HEK293T (cell line): ENCODE measurements around the gene LARGE1.

Experiments
- ARNT ChIP-seq: fragments of 450-650 bp; IDR thresholded peaks from 2 replicates; pipeline ENCODE4 v1.6.1; 2017; ENCODE audit warnings: mild to moderate bottlenecking
- BHLHE40 ChIP-seq: fragments of 450-650 bp; IDR thresholded peaks from 2 replicates; pipeline ENCODE4 v1.6.1; 2016; ENCODE audit warnings: mild to moderate bottlenecking, moderate library complexity, borderline replicate concordance
- ELF4 ChIP-seq: fragments of 450-650 bp; IDR thresholded peaks from 2 replicates; pipeline ENCODE4 v1.6.1; 2017; ENCODE audit warnings: antibody characterized with exemption
- FOXK2 ChIP-seq: fragments of 450-650 bp; IDR thresholded peaks from 2 replicates; pipeline ENCODE4 v1.6.1; 2016; ENCODE audit warnings: mild to moderate bottlenecking
- L3MBTL2 ChIP-seq: fragments of 450-650 bp; conservative IDR thresholded peaks from 2 replicates; pipeline ENCODE4 v1.6.1; 2016; ENCODE audit warnings: mild to moderate bottlenecking
- SP1 ChIP-seq: fragments of 450-650 bp; IDR thresholded peaks from 2 replicates; pipeline ENCODE4 v1.6.1; 2017
- SUZ12 ChIP-seq: fragments of 450-650 bp; IDR thresholded peaks from 2 replicates; pipeline ENCODE4 v1.6.1; 2016; ENCODE audit warnings: mild to moderate bottlenecking

DNA sequence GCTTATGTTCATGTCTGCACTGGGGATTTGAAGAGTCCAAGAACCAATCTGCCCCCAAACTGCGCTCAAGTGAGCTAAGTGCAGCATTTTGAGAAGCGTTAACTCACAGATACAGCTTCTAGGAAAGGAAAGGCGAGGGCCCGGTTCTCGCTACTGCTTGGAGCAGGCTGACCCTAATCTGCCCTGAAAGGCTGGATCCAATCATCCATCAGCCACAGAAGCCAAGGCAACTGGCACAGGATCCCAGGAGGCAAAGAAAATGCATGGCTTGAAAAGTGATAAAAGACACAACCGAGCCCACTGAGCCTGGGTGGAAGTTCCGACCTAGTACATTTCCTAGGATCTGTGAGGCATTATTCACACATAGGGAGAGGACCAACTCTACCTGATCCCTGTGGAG lies 174.8 kb downstream of the LARGE1 start:
- TF ChIP-seq SP1 (no peak), L3MBTL2 (no peak), BHLHE40 (no peak), ELF4 (no peak), FOXK2 (no peak), SUZ12 (no peak), ARNT (no peak)
